ENCODE results near the gene ZMYND19. TPM values are rescaled to one million over a fixed set of nuclear protein-coding genes. Genes with fewer than 3 reads are reported as not detected.
A peak's percentile ranks its signal among the peaks of the same experiment; 100 is the strongest.
"Not testable (repeated sequence)": the region's sequence is repeated elsewhere in the genome, so short reads cannot be mapped to it uniquely, and the experiment has no call there.

Gene ZMYND19
- total RNA-seq, 1 donor from 2014 or later = 28.3 TPM

DNA sequence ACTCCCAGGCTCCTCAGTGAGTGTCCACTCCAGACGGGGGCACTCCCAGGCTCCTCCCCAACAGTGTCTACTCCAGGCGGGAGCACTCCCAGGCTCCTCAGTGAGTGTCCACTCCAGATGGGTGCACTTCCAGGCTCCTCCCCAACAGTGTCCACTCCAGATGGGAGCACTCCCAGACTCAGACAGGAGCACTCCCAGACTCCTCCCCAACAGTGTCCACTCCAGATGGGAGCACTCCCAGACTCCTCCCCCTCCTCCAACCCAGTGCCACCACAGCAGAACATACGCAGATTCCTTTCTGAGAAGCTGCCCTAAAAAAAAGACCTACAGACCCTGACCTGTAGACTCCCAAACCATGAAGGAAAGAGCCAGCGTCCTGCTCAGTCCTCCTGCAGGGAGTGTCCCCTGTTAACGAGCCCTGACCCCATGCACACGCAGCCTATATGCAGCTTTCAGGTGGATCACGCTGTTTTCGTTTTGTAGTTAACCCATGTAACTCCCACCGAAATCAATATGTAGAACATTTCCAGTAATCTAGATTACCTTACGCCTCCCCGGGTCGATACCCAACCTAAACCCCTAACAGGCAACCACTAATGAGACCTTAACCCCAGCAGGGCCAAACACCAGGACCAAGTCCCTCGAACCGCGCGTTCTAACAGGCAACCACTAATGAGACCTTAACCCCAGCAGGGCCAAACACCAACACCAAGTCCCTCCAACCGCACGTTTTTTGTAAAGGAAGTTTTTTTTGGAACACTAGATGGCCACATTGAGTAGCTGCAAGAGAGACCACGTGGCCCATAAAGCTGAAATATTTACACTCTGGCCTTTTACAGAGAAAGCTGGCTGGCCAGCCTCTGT, 55.8 kb downstream of the ZMYND19 start:
- DNase-seq (ENCODE audit: low read depth) = peak; percentile 71

GRCh38 chr9:137532891-137533468, 57.3 kb downstream of the ZMYND19 start:
- not testable (repeated sequence) for DNase-seq (ENCODE audit: low read depth)

Other genes starting within 250 kb of the ZMYND19 start
- 12.5 and 15.3 TPM in 2 replicates for gene EXD3, start 167.3 kb downstream of the ZMYND19 start, total RNA-seq
- gene NOXA1, start 167.1 kb downstream of the ZMYND19 start, total RNA-seq = 1.2 and 3.1 TPM in 2 replicates
- gene ENTPD8, start 149.2 kb downstream of the ZMYND19 start, total RNA-seq = 0.19 and 0.31 TPM in 2 replicates
- 53.9 and 69.9 TPM in 2 replicates for gene NSMF, start 131.2 kb downstream of the ZMYND19 start, total RNA-seq
- gene PNPLA7, start 40.1 kb downstream of the ZMYND19 start, total RNA-seq = 1.3 and 1.5 TPM in 2 replicates
- 64.9 and 75.1 TPM in 2 replicates for gene MRPL41, start 38.6 kb downstream of the ZMYND19 start, total RNA-seq
- gene DPH7, start 11.6 kb downstream of the ZMYND19 start, total RNA-seq = 30.6 and 38.9 TPM in 2 replicates
- gene ARRDC1, start 15.2 kb upstream of the ZMYND19 start, total RNA-seq = 20.3 and 39.5 TPM in 2 replicates
- gene EHMT1, start 28.5 kb upstream of the ZMYND19 start, total RNA-seq = 27.3 and 40.4 TPM in 2 replicates

Data from myocyte (in vitro differentiated cells).